ENCODE measurements around the gene SYNPO.
A peak's percentile ranks its signal among the peaks of the same experiment; 100 is the strongest.

The SYNPO gene

DNA sequence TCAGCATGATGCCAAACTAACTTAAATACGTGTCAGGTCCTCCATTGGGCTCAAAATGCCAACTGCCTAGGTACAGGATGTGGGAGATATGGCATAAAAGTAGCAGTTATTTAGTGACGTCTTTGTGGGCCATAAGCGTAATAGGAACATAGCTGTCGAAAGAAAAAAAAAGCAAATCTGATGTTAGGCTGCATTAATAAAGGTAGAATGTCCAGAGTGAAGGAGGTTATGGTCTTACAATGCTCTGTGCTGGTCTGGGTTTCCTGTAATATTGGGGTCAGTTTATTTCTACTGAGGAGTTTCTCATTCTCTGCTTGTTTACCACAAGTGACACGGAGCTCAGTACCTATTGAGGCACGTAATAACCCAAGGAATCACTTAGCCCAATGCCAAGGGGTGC is 33.4 kb upstream of the SYNPO start:
- DNase-seq = no peak

DNA sequence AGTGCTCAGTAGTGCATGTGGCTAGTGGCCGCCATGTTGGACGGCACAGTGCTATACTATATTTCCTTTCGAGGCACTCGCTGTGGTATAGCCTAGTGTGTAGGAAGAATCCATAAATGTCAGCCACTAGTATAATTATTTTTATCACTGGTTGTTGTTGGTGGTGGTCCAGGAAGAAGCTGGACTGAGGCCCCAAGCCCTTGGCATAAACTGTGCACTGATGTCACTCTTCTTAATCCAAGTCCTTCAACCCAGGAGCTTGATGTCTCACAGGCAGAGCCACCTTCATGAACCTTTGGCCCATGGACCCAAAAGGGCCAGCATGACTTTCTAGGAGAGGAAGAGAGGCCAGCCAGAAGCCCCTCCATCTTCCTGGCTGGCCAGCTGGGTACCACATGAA is 32.5 kb upstream of the SYNPO start:
- DNase-seq = no peak

DNA sequence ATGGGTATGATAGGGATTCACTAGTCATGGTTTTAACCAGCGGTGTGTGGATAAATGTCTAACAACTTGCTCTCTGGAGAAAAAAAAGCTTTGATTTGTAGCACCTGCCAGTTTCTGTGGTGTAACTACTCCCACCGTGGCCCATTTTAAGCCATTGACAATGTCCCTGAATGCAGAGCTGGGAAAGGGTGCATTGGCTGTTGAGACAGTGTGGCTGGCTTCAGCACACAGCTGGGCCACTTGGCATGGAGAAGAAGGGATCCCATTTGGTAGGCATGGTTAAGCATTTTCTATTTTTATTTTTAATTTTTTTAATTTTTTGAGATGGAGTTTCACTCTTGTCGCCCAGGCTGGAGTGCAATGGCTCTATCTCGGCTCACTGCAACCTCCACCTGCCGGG is 31.5 kb upstream of the SYNPO start:
- no peak for DNase-seq

DNA sequence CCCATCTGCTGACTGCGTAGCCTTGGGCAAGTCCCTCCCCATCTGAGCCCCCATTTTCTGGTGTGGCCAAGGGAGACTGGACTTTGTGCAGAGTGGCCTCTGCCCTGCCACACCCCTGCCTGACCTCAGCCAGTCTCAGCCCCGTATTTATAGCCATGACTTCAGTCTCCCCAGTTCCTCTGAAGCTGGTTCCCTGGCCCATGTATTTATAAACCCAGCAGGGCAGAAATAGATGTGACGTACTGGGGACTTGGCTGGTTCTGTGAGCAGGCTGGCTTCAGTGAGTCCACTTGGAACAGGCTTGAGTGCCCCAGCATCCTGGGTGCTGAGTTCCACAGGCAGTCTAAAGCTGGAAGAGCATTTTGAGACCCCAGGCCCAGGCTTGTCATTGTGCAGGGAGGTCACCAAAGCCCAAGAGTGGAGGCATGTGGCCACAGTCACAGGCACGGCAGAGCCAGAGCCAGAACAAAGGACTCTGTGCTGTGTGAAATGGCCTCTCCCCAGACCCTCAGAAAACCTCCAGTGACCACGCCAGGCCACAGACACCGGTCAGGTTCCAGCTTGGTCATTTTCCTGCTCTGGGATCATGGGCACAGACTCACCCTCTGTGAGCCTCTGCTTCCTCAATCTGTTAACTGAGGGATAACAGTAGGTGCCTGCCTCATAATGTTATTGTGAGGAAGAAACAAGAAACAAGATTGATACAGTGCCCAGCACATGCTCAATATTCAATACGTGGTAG is 30.4 kb upstream of the SYNPO start:
- no peak for DNase-seq

DNA sequence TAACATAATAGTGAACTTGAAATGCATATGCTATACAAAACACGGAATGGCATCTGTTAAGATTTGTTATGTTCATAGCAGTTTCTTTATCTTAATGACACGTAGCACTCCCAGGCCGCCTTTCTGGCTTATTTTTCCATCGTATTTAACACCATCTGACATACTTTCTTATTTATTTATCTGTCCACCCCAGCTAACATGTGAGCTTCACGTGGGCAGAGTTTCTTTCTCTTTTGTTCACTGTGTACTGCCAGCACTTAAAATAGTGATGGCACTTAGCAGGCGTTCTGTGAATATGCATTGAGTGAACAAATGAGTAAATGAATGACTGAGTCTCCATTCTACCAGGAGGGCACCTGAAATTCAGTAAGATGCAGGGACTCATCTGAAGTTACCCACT is 29.4 kb upstream of the SYNPO start:
- DNase-seq = no peak

DNA sequence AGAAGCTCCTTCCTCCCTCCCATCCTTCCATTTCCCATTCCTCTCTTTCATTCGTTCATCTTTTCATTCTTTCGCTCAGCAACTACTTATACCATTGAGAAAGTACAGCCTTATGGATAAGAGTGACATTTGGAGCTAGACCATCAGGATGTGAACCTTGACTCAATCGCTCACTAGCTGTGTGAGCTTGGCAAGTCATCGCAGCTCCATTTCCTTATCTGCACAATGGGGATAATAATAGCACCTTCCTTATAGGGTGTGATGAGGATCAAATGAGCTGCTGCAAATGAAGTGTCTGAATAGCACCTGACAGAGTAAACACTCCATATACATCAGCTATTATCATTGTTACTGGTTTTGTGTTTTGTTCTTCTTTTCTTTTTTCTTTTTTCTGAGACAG is 28.1 kb upstream of the SYNPO start:
- no peak for DNase-seq

DNA sequence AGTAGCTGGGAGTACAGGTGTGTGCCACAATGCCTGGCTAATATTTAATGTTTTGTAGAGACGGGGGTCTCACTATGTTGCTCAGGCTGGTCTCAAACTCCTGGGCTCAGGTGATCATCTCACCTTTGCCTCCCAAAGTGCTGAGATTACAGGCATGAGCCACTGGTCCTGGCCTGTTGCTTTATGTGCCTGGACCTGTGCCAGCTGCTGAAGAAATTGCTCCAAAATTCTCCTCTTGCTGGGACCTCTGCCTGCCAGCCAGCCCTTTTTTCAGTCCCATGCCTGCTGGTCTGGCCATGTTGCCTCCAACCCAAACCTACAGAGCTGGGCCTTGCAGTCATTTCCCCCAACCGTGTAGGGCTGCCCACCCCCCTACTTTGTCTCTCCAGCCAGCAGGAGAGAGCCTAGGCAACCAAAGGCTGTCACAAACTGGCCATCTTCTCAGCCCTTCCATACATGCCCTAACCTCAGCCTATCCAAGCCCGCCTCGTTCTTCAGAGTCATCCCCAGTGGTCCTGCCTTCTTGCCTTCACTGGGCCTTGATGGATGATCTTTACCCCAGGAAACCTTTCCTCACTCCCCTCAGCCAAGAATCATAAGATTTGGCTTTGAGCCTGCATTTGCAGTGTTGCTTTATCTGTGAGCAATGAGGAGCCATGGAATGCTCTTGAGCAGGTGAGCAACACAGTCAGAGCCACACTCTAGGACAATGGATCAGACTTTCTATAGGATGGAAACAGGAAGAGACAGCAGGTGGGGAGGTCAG is 27.4 kb upstream of the SYNPO start:
- no peak for DNase-seq

DNA sequence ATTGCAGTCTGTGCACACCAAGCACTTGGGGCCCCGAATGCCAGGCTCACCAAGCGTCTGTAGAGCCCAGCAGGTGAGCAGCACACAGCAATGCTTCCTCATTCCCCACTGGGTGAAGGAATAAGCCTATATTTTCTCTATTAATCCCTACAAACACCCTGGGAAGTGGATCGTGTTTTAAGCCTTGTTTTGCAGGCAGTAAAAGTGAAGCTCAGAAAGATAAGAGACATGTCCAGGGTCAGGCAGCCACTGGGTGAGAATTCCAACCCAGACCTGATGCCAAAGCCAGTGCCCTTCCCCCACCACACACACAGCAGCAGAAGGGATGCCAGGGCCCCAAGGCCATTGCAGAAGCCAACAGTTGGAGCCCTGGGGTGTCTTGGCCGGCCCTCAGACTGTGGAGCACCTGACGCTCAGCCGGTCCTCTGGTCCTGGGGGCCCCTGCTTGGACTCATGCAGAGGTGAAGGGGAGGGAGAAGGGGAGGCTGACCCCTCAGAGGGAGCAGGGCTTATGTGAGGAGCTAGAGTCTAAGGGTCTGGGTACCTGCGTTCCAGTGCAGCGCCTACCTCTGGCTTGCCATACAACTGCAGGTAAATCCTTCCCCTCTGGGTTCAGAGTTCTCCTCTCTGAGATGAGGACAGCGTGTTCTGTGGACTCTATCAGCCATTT is 26.3 kb upstream of the SYNPO start:
- no peak for DNase-seq

DNA sequence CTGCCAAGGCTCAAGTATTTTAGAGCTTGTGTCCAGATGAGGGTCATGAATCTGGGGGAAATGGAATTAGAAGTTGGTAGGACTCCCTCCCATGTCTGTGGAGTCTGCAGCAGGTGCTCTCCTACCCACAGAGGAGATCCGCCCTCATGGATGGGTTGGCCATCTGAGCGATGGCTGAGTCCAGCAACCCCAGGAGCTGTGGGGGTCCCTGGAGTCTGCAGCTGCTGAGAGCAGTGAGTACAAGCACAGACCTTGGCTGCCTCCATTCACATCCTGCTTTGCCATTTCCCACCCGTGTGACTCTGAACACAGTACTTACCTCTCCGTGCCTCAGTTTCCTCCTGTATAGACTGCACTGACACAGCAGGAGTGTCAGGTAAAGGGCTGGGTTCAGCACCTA is 25.8 kb upstream of the SYNPO start:
- DNase-seq = no peak

DNA sequence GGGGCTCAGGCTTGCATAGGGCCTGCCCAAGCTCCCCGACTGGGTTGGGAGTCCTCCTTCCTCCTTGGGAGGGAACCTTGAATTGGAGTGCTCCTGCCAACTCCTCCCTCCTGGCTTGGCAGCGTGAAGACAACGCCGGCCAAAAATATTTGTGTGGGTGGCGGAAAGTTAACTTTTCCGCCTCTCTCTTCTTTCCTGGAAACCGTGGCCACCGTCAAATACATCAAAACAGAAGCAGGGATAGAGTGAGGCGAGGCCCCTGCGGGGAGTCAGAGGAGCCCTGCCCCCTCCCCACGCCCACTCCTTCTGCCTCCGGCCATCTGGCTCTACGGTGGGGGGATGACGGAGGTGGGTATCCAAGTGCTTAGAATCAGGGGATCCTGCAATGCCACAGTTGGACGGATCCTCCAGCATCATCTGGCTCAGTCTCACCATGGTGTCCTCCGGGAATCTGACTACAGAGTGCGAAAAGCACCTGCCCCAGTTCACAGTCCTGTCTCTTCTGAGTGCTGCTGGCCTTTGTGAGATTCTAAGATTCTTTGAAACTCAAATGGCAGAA is 25.2 kb upstream of the SYNPO start:
- DNase-seq = peak; percentile 43

DNA sequence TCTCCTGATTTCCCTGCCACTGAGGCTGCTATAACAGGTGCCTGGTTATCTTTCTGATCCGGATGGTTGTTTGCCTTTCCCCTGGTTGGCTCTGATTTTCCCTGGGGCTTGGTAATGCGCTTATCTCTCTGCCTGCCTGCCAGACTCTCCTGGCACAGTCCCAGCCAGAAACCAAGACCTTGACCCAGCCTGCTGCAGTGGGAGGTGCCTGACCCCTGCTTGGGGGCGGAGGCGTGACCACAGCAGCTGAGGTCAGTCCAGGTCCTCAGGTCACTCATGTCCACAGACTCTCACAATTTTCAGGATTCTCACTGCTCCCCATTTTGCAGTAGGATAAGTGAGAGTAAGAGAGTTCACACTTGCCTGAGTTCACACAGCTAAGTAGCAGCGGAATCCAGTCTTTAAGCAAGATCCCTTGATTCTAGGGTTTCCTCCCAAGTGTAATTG is 24.4 kb upstream of the SYNPO start:
- no peak for DNase-seq

DNA sequence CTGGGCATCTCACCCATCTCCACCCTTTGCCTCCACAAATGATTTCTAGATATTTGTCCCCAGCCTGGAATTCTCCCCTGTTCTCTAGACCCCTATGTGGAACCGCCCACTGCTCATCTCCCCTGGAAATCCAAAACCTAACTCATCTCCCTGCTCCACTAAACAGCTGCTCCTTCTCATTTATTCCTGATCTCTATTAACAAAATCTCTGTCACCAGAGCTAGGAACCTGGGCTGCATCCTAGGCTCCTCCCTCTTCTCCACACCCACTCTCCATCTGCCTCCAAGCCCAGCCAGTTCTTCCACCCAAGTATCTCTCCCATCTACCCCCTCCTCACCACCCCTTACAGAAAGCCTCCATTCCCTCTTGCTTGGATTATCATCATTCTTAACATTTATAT is 24.0 kb upstream of the SYNPO start:
- DNase-seq = no peak

DNA sequence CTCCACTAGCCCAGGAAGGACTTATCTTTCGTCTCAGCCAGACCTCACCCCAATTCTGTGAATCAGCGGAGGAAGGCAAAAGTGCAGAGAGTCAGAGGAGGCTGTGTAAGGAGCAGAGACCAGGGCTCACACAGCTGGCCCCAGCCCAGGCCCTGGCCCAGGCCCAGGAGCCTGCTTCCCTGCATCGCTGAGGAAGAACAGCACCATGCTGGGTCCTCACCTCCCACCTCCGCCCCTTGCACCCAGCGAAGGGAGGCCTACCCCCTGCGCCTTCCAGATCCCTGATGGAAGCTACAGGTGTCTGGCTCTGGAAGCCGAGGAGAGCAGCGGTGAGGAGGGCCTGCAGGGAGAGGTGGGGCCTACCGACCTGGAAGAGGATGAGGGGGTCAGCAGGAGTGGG is 22.3 kb upstream of the SYNPO start:
- DNase-seq = no peak

DNA sequence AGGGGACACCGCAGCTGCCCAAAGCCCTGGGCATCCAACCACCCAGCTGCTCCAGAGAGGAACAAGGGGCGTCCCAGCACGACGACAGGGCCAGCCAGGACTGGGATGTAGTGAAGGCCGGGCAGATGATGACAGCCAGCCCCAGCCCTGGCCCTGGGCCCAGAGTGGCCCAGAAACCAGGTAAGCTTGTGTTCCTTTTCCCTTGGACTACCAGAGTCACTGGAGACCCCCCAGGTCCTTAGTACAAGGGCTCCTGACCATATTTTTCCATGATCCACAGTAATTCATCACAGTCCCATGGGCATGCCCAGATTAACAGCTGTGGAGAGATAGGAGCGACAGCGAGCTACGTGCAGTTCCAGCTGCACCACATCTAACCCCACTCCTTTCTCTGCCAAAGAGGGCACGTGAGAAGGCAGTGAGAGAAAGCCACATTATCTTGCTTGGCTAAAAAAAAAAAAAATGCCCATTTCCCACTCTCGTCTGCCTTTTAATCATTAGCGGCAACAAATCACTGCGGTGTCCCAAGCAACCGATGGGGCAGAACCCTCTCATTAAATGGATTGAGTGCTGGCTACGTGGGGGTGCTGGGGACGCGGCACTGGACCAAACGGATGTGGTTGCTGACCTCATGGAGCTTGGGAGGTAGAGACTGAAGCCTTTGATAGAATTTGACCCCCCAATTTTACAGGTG is 21.7 kb upstream of the SYNPO start:
- no peak for DNase-seq

DNA sequence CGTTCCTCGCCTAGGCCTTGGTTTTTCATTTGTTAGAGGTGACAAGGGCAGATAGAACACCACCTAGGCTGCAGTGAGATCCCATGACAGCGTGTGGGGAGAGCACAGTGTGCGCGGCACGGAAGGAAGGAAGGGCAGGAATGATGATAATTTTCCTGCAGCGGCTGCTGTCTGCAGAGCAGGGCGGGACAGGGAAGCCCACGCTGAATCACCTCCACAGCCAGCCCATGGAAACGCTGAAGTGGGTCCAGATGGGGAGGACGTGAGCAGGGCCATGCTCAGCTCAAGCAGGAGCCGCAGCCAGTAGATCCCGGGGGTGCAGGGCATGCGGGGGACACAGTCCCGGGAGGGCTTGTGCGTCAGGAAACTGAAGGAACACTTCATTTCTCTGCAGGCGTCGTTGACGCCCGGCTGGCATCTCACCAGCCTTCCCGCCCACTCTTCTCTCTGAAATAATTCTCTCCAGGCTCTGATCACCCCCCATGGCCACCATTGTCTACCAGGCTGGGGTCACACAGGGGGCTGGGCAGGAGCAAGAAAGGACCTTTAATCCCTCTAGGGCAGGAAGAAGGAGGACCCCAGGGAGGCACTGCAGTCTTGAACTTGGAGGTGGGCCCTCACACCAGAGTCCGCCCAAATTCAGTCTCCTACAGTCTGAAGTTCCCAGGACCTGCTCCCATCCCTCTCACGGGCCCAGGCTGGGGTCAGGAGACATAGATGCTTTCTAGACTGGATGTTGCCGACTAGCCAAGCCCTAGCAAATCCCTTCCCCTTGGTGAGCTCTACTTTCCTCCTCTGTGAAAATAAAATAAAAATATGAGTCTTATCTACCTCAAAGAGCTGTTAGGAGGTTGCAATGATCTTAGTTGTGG is 20.9 kb upstream of the SYNPO start:
- peak; percentile 77 for DNase-seq

DNA sequence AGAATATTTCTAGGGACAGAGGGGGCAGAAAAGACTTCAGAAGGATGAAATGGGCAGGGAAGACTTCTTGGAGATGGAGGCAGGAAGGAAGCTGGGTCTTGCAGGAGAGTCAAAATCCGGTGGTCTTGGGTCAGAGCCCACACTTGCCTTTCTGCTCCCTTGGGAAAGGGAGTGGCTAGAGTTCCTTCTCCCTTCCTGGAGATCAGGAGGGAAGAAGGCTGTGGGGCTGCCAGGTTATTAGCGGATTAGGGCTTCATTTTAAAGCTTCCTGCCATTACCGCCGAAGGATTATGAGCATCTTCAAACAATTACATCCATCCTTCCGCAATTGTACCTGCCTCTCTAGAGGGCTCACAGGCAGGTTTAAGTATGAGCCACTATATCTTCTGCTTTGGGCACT is 19.2 kb upstream of the SYNPO start:
- DNase-seq = no peak

DNA sequence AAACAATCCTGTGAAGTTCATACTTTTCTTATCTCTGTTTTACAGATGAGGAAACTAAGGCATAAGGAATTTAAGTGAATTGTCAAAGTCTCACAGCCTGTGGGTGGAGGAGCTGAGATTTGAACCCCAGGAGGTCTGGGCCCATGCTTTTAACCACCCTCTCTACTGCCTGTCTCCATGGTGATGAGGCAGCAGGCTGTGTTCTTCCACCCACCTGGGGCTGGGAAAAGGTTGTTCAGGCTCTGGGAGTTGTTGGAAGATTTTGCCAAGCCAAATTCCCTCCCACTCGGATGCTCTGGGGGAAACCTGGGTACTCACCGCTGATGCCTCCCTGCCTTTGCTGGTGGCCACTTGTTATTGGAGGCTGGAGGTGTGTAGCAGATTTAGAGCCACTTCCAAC is 18.3 kb upstream of the SYNPO start:
- no peak for DNase-seq

DNA sequence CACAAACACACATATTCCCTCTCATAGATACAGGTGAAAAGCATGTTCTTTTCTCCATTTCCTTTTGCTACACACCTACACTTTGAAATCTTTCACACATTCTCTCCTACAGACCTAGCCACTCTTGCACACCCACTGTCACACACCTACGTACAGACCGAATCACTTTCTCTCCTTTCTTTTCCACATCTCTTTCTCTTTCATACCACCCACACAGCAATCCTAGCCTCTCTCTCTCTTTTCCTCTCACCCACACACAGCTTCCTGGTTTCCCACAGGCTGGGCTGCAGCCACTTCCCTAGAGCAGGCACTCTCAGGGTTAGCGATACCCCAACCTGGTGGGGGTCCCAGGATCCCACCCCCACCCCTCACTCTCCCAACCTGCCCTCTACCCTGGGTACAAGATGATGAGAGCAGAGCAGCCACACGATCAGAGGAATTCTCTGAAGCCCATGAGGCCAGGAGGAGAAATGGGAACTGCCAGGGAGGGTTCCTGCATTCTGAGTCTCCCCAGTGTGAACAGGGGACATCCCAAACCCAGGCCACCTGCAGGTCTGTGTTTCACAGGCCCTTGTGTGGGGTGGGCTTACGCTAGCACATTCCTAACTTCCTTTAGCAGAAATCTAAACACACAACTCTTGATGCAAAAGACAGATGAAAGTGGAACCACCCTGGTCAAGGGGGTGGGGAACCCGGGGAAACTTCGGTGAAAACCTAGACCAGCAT is 17.1 kb upstream of the SYNPO start:
- no peak for DNase-seq

DNA sequence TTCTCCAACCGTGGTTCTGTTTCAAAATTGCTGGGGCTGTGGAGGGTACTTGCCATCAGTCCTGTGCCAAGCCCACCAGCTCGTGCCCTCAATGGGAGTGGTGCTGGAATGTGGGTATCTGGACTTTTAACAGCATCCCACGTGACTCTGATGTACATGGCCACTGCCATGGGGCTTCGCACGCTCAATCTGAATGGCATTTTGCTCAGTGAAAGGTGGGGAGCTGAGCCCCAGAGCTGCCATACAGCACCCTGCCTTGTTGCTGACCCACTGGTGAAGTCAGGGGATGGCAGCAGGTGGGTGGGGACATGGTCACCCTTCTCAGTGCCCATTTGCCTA is 16.6 kb upstream of the SYNPO start:
- DNase-seq = no peak

DNA sequence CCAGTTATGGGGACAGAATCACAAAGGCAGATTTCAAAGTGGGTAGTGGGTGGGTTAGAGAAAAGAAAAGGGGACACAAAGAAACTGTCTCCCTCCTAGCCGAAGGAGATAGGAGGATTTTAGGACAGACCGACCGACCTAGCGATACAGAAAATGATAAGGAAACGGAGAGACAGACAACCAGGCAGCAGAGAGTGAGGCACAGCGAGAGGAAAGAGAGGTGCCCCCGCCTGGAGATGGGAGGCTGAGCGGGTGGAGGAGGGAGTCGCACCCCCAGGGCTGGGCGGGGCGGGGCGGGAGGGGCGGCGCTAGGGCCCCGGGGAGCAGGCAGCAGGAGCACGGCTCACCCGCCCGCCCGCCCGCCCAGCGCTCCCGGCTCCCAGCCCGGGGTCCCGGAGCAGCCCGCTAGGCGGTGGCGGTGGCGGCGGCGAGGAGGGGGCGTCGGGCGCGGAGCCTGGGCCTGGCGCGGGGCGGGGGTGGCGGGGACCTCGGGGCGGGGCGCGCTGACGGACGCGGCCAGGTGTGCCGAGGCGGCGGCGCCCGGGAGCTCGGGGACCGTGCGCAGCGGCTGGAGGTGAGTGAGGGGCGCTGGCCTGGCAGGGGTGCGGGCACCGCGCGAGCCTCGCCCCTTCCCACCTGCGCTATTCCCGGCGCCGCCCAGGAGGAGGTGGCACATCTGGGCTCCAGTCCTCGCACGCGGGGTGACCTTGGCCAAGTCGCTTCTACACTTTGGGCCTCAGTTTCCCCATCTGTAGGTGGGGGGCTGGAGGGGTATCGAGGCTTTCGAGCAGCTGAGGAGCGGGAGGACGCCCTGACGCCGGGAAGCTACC is 15.9 kb upstream of the SYNPO start:
- no peak for DNase-seq

DNA sequence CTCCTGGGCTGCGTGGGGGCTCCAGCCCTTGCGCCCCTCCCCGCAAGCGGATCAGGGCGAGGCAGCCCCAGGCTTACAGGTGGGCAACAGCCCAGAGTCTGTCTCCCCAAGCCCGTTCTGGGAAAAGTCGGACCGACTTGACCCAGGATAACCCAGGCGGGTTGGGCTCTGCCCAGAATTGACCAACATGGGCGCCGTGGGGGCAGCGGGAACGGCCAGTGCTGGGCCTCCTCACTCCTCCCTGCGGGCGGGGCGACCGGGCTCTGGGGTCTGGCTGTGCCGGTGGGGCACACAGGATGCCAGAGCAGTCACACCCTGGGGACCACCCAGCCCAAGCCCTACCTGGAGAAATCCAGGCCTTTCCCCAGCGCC is 15.3 kb upstream of the SYNPO start:
- no peak for DNase-seq
